Activated naive CD4-positive, alpha-beta T cell (primary cell): ENCODE results near the gene GLOD5.
"Not testable (repeated sequence)": the region's sequence is repeated elsewhere in the genome, so short reads cannot be mapped to it uniquely, and the experiment has no call there.

ENCODE experiments used
- DNase-seq, 4 experiments: peaks; one replicate each; lab custom pipeline; 2025; lab: John Stamatoyannopoulos, UW

Gene GLOD5

DNA sequence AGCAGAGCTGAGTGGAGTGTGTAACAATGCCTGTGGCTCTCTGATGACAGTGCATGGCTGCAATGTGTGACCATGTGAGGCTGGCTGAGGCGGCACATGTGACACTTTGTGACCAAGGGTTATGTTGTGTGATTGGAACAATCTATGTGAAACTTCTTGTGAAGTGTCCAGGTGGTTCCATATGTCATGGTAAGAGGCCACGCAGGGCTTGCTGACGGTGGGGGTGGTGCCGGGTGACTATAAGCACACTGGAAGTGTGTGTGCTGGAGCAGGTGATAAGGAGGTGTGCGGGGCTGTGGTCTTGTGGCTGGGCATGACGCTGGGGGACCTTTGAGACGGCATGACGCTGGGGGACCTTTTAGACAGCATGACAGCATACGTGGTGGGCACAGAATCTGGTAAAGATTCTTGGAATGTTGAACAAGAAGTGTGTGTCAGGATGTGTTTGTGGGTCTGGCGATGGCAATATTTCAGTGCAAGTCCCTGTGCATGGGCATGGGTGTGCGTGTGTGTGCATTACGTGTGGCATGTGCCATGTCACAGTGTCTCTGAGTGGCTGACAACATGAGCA, 32.9 kb downstream of the GLOD5 start:
- DNase-seq, result no peak

- DNase-seq, result no peak
Observed at GRCh38 chrX:48794911-48795515, 33.5 kb downstream of the GLOD5 start.

DNA sequence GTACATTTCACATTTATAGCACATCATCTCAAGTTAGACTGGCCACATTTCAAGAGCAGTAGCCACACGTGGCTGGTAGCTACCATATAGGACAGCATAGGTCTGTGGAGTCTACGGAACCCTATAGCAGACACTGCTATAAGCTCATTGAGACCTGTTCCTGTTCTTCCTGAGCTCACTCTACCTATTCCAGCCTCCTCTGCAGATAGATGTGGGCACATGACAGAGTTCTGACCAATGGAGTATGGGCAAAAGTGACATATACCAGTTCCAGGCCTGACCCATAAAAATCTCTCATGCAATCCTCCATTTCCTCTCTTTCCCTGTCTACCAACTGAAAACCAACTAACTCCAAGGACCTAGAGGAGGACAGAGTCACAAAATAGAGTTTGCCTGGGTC, 36.8 kb downstream of the GLOD5 start:
- no peak for DNase-seq

- DNase-seq, result no peak
Observed at GRCh38 chrX:48800574-48801279, 39.2 kb downstream of the GLOD5 start.

- peak; percentile 80 to 94 (median 88) for DNase-seq
Observed at GRCh38 chrX:48801280-48802088, 39.9 kb downstream of the GLOD5 start, which contains the start of gene HDAC6. Gene HDAC6, plus strand, starts transcription at chrX:48802067. Its CDS starts 626 bp downstream, at chrX:48802693.

- peak in 2 of 4 experiments; percentile 19 to 37 for DNase-seq
Observed at GRCh38 chrX:48802089-48802904, 40.8 kb downstream of the GLOD5 start.

- DNase-seq, result no peak
Observed at GRCh38 chrX:48802905-48803200, 41.3 kb downstream of the GLOD5 start.

DNA sequence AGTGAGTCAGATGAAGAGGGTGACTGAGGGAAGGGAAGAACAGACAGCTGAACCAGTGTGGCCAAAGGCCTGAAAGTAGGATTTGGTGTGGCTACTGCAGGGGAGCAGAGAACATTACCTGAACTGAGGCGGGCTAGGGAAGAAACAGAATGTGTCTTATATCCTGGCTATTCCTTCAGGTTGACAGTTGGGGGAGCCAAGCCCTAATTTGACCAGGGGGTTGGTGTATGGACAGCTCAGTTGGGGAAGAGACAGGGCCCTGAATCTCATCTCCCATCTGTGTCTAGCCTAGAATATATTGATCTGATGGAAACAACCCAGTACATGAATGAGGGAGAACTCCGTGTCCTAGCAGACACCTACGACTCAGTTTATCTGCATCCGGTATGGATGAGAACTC, 44.5 kb downstream of the GLOD5 start:
- DNase-seq, result no peak

GRCh38 chrX:48813644-48814043, 52.1 kb downstream of the GLOD5 start:
- no peak for DNase-seq

DNA sequence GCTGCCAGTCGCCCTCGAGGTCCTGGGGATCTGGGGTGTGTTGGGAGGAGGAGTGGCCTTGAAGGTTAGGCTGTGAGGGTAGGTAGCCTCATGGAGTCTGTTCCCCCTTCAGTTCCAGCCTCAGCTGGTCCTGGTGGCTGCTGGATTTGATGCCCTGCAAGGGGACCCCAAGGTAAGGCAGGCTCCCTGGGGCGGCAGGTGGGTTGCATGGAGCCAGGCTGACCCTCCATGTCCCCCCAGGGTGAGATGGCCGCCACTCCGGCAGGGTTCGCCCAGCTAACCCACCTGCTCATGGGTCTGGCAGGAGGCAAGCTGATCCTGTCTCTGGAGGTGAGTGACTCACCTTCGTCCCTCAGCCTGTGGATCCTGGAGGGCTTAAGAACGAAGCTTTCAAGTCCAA, 53.2 kb downstream of the GLOD5 start:
- no peak for DNase-seq

- no peak for DNase-seq
Observed at GRCh38 chrX:48815266-48815665, 53.7 kb downstream of the GLOD5 start.

GRCh38 chrX:48816014-48816810, 54.7 kb downstream of the GLOD5 start:
- DNase-seq, result no peak

DNA sequence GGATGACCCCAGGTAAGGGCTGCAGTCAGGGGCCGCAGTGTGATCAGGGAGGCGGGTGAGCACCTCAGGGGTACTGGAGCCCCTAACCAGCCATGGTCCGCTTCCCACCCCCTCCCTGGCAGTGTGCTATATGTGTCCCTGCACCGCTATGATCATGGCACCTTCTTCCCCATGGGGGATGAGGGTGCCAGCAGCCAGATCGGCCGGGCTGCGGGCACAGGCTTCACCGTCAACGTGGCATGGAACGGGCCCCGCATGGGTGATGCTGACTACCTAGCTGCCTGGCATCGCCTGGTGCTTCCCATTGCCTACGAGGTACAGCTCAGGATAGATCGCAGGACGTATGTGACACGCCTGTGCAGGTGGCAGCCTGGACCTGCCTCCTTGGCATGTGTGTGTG, 56.6 kb downstream of the GLOD5 start:
- DNase-seq, result no peak

- DNase-seq, result no peak
Observed at GRCh38 chrX:48818866-48819265, 57.3 kb downstream of the GLOD5 start.

GRCh38 chrX:48819394-48819793, 57.8 kb downstream of the GLOD5 start:
- not testable (repeated sequence) for DNase-seq

DNA sequence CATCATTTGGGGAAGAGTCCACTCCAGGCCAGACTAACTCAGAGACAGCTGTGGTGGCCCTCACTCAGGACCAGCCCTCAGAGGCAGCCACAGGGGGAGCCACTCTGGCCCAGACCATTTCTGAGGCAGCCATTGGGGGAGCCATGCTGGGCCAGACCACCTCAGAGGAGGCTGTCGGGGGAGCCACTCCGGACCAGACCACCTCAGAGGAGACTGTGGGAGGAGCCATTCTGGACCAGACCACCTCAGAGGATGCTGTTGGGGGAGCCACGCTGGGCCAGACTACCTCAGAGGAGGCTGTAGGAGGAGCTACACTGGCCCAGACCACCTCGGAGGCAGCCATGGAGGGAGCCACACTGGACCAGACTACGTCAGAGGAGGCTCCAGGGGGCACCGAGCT, 61.5 kb downstream of the GLOD5 start:
- no peak for DNase-seq
